ENCODE data around the gene RPS26. TPM values are rescaled to one million over a fixed set of nuclear protein-coding genes. Genes with fewer than 3 reads are reported as not detected.

The RPS26 gene
- total and polyA plus RNA-seq, 2 of the 13 experiments (the other 11 are each of a cell fraction or from before 2014, with no cell fraction given): 150 to 421 TPM

- TF ChIP-seq ZNF225 (CRISPR knock-in tag; IDR thresholded peaks at IDR 0.05) (no peak; the same call in 1 of the 2 replicates), RBM39 (IDR thresholded peaks at IDR 0.05; ENCODE audit: low read depth, low read length, poor library complexity, severe bottlenecking) (peak; percentile 56), ZNF407 (CRISPR knock-in tag; IDR thresholded peaks at IDR 0.05; ENCODE audit: not compliant biosample characterization) (no peak), ATF2 (CRISPR knock-in tag; IDR thresholded peaks at IDR 0.05) (peak; percentile 57; the same call in 1 of the 2 replicates), SNRNP70 (IDR thresholded peaks at IDR 0.05; ENCODE audit: low read depth, low read length) (no peak), ZNF253 (CRISPR knock-in tag; IDR thresholded peaks at IDR 0.05; ENCODE audit: borderline replicate concordance) (no peak), POLR2G (IDR thresholded peaks at IDR 0.05; ENCODE audit: low read depth, low read length) (peak; percentile 87), ZNF547 (CRISPR knock-in tag; IDR thresholded peaks at IDR 0.05) (no peak; the same call in 1 of the 2 replicates), ZNF468 (CRISPR knock-in tag; IDR thresholded peaks at IDR 0.05) (no peak), MEIS1 (CRISPR knock-in tag; IDR thresholded peaks at IDR 0.05; ENCODE audit: borderline replicate concordance) (no peak), TAF15 (IDR thresholded peaks at IDR 0.05; ENCODE audit: low read depth, low read length, poor library complexity, severe bottlenecking) (peak; percentile 76), ZNF33B (CRISPR knock-in tag; IDR thresholded peaks at IDR 0.05) (no peak)
- TF ChIP-seq, protein P1, sequence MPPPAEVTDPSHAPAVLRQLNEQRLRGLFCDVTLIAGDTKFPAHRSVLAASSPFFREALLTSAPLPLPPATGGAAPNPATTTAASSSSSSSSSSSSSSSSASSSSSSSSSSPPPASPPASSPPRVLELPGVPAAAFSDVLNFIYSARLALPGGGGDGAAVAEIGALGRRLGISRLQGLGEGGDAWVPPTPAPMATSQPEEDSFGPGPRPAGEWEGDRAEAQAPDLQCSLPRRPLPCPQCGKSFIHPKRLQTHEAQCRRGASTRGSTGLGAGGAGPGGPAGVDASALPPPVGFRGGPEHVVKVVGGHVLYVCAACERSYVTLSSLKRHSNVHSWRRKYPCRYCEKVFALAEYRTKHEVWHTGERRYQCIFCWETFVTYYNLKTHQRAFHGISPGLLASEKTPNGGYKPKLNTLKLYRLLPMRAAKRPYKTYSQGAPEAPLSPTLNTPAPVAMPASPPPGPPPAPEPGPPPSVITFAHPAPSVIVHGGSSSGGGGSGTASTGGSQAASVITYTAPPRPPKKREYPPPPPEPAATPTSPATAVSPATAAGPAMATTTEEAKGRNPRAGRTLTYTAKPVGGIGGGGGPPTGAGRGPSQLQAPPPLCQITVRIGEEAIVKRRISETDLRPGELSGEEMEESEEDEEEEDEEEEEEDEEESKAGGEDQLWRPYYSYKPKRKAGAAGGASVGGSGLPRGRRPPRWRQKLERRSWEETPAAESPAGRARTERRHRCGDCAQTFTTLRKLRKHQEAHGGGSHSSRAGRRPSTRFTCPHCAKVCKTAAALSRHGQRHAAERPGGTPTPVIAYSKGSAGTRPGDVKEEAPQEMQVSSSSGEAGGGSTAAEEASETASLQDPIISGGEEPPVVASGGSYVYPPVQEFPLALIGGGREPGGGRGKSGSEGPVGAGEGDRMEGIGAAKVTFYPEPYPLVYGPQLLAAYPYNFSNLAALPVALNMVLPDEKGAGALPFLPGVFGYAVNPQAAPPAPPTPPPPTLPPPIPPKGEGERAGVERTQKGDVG (CRISPR knock-in tag; IDR thresholded peaks at IDR 0.05; ENCODE audit: borderline replicate concordance): peak; percentile 70; the same call in 1 of the 2 replicates
These were observed 37.4 kb downstream of the RPS26 start (continued) for GRCh38 chr12:56078931-56079722.
